ENCODE measurements around the gene PRKG1. TPM values are rescaled to one million over a fixed set of nuclear protein-coding genes. Genes with fewer than 3 reads are reported as not detected.

Gene PRKG1
- total RNA-seq, 2 donors from 2014 or later, result 94.5 to 96.0 TPM

DNA sequence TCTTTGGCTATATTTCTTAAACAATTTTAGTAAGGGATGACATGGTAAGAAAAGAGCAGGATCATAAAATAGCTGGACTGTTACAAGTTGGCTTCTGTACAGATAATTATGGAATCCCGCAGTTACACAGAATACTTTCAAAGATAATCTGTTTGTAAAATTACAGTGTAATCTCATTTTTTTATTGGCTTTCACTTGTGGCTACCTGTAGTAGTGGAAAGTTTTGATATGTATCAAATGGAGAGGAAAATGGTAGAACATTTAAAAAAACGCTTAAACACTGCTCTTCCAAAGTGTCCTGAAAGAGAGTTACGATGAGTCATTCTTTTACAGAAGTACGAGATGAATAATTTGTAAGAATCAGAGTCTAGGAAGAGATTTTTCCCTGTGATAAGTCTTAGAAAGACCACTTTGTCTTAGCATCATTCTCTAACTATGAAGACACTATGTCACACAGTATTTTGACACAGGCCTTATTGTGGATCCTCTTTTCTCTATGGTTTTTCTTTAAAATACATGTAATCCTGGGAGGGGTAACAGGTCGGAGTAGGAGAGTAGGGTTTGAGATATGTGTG lies 1024.8 kb downstream of the PRKG1 start:
- intact Hi-C loops (cut with DNase I), result no loop called here
- DNase-seq (ENCODE audit: low spot score), result no peak

- intact Hi-C loops (cut with DNase I), result no loop called here
- DNase-seq (ENCODE audit: low spot score), result no peak
Observed at GRCh38 chr10:52100011-52100547, 1025.8 kb downstream of the PRKG1 start.

GRCh38 chr10:52105301-52105700 lies 1031.0 kb downstream of the PRKG1 start:
- intact Hi-C loops (cut with DNase I), result no loop called here

DNA sequence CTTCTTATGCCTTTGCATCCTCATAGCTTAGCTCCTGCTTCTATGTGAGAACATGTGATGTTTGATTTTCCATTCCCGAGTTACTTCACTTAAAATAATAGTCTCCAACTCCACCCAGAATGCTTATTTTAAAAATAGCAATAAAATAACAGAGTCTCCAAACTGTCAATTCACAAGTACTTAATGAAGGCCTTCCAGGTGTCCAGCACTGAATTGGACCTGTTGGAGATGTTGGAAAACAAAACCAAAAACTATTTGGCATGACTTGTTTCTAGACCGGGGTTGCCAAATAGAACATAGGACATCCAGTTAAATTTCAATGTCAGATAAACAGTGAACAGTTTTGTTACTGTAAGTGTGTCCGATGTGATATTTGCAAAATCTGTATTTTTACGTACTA lies 1031.7 kb downstream of the PRKG1 start:
- intact Hi-C loops (cut with DNase I), result no loop called here
- DNase-seq (ENCODE audit: low spot score), result no peak

More at GRCh38 chr10:52105301-52105700, 1031.0 kb downstream of the PRKG1 start:
- no peak for DNase-seq (ENCODE audit: low spot score)

- no peak for DNase-seq (ENCODE audit: low spot score)
- intact Hi-C loops (cut with DNase I), result no loop called here
Observed at GRCh38 chr10:52106899-52107298, 1032.6 kb downstream of the PRKG1 start.

DNA sequence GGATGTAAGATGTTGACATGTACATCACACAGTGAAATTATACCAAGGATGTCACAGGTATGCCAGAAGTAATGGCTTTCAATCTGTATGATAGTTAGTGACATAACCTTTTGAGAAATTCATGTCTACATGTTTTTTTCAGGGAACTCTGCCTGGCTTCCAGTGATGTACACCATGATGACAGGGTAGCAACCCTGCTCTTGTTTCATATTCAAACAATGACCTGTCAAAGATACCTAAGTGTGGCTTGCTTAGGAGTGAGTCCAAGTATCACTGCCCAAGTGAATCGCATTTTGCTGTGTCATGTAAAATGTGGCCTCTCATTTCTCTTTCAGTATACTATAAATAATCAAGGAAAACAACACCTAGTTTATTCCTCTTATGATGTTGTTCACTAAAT lies 1033.9 kb downstream of the PRKG1 start:
- intact Hi-C loops (cut with DNase I), result no loop called here
- no peak for DNase-seq (ENCODE audit: low spot score)

DNA sequence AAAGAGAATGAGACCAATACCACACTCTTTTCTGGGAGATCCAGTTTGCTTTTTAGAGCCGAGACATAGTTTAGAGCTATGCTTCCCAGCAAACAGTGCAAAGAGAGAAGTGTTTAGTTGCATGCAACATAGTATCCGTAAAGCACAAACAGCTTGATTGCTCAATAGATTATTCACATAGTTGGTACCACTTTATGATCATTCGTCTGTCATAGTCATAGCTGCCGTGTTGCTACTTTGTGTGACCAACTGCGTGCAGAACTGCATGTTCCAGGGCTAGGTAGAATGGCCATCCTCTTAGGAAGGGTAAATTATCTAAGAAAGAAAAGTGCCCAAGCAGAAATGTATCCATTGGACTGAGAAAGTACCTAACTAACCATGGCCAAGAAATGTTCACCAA lies 1036.3 kb downstream of the PRKG1 start:
- intact Hi-C loops (cut with DNase I), result no loop called here
- no peak for DNase-seq (ENCODE audit: low spot score)

GRCh38 chr10:52111101-52111891 lies 1037.0 kb downstream of the PRKG1 start:
- intact Hi-C loops (cut with DNase I), result no loop called here
- no peak for DNase-seq (ENCODE audit: low spot score)

DNA sequence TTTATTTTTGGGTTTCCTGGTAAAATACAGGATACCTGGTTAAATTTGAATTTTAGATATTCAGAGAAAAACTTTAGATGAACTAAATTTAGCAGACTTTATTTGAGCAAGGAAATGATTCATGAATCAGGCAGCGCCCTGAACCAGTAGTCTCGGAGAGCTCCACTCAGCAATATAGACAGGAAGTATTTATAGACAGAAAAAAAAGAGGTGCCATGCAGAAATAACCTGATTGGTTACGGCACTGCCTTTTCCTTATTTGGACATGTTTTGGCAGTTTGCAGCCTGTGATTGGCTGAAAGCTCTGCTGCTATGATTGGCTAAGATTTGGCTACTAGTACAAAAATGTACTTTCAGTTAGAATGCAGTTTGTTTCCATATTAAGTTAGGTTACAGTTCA lies 1041.5 kb downstream of the PRKG1 start:
- DNase-seq (ENCODE audit: low spot score), result no peak
- intact Hi-C loops (cut with DNase I), result no loop called here

- DNase-seq (ENCODE audit: low spot score), result no peak
- intact Hi-C loops (cut with DNase I), result no loop called here
Observed at GRCh38 chr10:52119507-52119906, 1045.2 kb downstream of the PRKG1 start.

- intact Hi-C loops (cut with DNase I), result loop anchor here in 1 of 2 donors (10.0 kb wide), 1 partner anchor 53 kb away; no protein-coding TSS in a partner anchor
Observed at GRCh38 chr10:52121688-52122087, 1047.4 kb downstream of the PRKG1 start.

DNA sequence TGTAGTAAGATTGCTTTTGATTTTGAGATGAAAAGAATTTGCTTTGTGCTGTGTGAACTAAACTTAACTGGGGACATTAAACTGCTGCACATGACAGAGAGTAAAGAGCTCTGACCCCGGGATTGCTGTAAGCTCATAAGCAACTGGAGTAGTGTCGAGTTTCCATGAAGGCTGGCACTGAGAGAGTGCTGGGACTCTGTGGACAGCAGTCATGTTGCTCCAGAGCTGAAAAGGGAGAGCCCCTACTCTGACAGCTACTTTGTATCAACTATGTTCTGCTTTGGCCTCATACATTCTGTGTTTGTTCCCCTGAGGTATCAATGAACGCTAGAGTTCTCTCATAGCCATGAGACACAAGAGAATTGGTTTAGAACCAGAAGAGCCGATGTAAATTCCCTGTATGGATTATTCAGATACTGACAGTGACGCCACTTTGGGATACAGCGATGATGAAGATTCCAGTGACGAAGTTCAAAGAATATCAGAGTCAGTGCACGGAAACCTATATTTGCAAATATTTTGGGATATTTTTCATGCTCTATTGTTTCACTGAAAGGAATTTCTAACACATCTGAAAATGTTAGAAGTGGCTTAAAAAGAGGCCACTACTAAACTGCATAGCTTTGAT lies 1053.9 kb downstream of the PRKG1 start:
- no peak for DNase-seq (ENCODE audit: low spot score)
- intact Hi-C loops (cut with DNase I), result loop anchor here in 1 of 2 donors (10.0 kb wide), 1 partner anchor 47 kb away; no protein-coding TSS in a partner anchor

More at GRCh38 chr10:52121688-52122087, 1047.4 kb downstream of the PRKG1 start:
- no peak for DNase-seq (ENCODE audit: low spot score)

GRCh38 chr10:52129410-52130178 lies 1055.3 kb downstream of the PRKG1 start:
- intact Hi-C loops (cut with DNase I), result loop anchor here in 1 of 2 donors (10.0 kb wide), 1 partner anchor 45 kb away; no protein-coding TSS in a partner anchor
- no peak for DNase-seq (ENCODE audit: low spot score)

- intact Hi-C loops (cut with DNase I), result no loop called here
- no peak for DNase-seq (ENCODE audit: low spot score)
Observed at GRCh38 chr10:52135101-52135500, 1060.8 kb downstream of the PRKG1 start.

DNA sequence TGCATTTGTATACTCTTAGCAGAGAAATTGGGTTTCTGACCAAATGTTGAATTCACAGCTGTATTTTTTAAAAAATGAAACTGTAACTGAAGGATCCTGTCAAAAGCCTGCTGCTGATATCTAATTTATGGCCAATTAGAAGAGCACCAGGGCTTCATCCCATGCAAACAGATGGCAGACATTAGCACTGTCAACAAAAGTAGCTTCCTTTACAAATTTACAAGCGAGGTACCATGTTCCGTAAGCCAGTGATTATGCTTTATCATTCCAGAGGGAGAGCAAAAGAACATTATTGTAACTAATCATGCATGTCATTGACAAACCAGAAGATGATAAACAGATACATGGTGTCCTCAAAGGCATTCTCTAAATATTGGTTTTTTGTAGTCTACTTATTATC lies 1062.6 kb downstream of the PRKG1 start:
- intact Hi-C loops (cut with DNase I), result no loop called here
- no peak for DNase-seq (ENCODE audit: low spot score)

GRCh38 chr10:52143338-52143737 lies 1069.1 kb downstream of the PRKG1 start:
- DNase-seq (ENCODE audit: low spot score), result no peak
- intact Hi-C loops (cut with DNase I), result no loop called here

DNA sequence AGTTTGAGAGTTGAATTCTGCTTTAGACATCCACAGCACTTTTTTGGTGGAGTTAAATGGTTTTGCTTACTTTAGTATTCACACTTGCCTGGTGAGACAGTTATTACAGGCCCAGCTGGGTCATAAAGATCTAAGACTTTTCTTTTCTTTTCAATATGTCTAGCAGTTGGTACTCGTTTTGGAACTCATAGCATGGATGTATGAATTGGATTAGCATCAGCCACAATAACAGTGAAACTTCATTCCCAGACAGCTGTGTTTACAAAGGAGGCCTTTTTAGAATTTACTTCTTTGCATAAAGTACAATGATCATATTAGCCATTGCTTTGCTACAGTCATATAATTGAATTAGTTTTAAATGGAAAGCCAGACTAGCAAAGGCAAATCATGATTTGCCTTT lies 1071.3 kb downstream of the PRKG1 start:
- DNase-seq (ENCODE audit: low spot score), result no peak
- intact Hi-C loops (cut with DNase I), result no loop called here

- intact Hi-C loops (cut with DNase I), result no loop called here
Observed at GRCh38 chr10:52146766-52147165, 1072.5 kb downstream of the PRKG1 start.

DNA sequence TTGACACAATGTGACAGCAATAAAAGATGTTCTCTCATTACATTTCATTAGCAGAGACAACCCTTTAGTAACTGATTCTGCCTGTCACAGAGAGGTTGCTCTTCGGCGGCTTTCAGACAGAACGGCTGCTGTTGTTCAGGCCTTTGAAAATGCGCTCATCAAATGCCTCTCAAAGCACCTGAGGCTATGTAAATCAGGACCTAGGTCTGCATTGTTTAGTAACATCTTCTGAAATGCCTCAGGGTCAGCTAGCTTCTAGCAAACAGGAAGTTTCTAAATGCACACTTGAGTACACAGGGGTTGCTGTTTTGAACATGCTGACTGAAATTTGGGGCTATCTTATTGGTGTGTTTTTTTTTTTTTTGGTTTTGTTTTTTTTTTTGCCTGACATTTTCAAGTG lies 1096.5 kb downstream of the PRKG1 start:
- intact Hi-C loops (cut with DNase I), result loop anchor here in 1 of 2 donors (10.0 kb wide), 1 partner anchor 46 kb away; no protein-coding TSS in a partner anchor
- DNase-seq (ENCODE audit: low spot score), result no peak

More at GRCh38 chr10:52146766-52147165, 1072.5 kb downstream of the PRKG1 start:
- DNase-seq (ENCODE audit: low spot score), result no peak

All from posterior vena cava (tissue), 2 donors.